HG03097 (cell line): Measurements from ENCODE around the gene TMEM225B.
"Not testable (repeated sequence)": the region's sequence is repeated elsewhere in the genome, so short reads cannot be mapped to it uniquely, and the experiment has no call there.

Experiments used
- ATAC-seq: cut with Tn5 transposase; IDR thresholded peaks from one replicate; pipeline ENCODE4 v1.9.1; 2021; ENCODE audit not compliant: unreplicated experiment, low FRiP score

Gene TMEM225B

DNA sequence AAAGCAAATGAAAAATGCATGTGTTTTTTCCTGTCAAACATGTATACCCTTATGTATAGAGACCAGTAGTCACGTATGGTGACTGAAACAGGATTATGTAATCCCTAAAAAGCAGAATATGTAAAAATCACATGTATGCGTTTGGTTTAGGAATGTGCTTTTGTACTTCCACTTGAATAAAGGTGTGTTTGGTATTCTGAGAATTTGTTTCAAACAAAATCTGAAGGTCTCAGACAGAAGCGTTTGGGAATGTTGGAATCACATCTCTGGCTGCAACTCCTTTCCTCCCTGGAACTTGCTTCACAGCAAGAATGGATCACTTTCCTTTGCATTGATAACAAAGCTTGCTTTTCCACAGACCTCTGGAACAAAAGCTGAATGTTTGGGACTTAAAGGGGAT, 21.8 kb upstream of the TMEM225B start:
- ATAC-seq, result no peak

DNA sequence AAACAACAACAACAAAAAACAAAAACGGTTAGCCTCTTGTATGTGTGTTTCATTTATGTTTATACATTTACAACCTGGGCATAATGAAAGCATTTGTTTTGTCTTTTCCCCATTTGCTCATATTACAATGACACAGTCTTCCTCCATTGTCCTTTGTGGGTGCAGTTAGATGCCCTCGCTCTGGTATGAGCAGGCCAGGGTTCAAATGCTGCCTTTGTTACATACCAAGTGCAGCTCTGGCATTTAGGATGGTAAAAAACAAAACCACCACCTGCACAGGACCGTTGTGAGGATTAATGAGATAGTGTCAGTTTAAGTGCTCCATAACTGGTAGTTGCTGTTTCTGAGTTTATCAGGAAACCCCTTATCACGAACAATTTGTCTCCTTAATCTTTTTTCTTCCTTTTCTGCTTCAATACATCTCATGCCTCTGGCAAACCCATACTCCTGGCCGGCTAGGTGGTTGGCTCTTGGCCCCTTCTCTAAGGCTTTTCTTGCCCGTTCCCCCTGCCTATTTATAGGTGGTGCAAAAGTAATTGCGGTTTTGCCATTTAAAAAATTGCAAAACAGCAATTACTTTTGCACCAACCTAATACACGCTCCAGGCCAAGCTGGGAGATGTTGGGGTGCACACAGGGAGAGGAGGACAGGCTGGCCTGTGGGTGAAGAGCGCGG, 18.6 kb upstream of the TMEM225B start:
- no peak for ATAC-seq

DNA sequence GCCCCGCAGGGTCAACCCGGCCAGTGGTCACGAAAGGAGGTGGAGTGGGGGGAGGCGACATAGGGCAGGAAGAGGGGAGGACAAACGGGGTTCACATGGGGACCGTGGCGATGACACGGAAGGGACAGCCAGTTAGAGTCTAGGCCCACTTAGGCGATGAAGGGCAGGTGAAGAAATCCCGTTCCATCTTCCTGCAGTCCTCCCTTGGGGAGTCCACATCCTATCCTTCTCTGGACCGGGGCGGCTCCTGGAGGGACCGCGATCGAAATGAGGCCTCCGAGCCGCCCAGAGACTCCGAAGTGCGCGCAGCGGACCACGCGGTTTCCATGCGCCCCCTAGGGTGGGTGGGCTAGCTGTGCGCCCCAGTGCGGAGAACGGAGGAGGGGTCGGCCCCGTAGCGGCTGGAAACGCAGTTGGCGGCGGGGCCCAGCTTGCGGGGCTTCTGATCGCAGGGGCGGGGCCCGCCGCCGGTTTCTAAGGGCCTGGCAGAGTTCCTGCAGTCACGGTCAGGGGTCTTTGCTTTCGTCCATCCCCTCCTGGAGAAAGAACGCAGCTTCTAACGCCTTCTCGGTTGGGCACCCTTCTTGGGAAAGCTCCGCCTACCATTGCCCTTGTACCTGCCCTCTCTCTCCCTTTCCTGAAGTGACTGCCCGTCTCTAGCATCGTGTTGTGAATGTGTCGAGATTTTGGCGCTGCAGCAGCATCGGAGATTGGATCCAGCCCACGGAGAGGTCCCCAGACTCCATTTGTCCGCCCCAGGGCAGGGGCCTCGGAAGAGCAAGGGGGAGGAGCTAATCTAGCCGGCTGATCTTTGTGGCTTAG, 17.9 kb upstream of the TMEM225B start:
- no peak for ATAC-seq

DNA sequence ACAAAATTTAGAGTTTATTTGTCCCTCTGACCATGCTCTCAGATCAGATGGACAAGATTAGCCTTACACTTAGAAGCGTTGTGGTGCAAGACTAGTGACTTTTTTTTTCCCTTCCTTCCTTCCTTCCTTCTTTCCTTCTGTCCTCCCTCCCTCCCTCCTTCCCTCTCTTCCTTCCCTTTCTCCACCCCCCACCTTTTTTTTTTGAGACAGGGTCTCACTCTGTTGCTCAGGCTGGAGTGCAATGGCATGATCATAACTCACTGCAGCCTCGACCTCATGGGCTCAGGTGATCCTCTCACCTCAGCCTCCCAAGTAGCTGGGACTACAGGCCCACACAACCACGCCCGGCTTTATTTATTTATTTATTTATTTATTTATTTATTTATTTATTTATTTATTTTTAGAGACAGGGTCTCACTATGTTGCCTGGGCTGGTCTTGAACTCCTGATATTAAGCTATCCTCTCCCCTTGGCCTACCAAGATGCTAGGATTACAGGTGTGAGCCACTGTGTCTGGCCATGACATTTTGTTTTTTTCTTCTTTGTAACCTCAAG, 17.2 kb upstream of the TMEM225B start:
- ATAC-seq, result not testable (repeated sequence)

DNA sequence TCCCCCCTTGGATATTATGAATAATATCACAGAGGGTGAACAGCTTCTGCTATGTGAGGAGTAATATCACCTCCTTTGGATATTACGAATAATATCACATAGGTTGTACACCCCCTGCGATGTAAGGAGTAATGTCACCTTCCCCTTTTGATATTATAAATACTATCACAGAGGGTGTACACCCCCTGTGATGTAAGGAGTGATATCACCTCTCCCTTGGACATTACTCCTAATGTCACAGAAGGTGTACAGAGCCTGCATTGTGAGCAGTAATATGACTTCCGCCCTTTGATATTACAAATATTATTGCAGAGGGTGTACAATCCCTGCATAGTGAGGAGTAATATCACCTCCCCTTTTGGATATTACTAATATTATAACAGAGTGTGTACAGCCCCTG, 9.2 kb upstream of the TMEM225B start:
- no peak for ATAC-seq

DNA sequence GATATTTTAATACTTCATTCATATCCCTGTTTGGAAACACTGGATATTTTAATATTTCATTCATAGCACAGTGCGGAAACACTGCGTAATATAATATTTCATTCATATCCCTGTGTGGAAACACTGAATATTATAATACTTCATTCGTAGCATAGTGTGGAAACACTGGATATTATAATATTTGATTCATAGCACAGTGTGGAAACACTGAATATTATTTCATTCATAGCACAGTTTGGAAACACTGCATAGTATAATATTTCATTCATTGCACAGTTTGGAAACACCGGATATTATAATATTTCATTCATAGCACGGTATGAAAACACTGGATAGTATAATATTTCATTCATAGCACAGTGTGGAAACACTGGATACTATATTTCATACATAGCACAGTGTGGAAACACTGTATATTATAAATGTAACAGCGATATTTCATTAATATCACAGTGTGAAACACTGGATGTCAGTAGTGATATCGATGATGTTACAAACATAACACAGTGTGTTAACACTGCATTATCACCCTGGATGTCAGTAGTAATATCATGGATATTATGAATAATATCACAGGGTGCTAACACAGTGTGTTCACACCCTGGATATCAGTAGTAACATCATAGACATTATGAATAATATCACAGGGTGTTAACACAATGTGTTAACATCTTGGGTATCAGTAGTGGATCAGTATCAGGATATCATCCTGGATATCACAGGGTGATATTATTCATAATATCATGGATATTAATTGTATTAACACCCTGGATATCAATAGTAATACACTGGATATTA, 2.9 kb upstream of the TMEM225B start:
- no peak for ATAC-seq

DNA sequence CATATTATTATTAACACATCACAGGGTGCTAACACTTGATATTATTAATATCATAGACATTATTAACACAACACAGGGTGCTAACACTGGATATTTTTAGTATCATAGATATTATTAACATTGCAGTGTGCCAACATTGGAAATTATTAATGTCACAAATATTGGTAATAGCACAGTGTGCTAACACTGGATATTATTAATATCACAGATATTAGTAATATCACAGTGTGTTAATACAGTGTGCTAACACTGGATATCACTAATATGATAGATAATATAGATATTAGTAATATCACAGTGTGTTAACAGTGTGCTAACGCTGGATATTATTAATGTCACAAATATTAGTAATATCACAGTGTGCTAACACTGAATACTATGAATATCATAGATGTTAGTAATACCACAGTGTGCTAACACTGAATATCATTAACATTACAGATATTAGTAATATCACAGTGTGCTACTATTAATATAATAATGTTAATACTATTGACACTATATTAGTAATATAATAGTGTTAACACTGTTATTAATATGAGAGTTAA, 1.6 kb upstream of the TMEM225B start:
- ATAC-seq, result no peak

DNA sequence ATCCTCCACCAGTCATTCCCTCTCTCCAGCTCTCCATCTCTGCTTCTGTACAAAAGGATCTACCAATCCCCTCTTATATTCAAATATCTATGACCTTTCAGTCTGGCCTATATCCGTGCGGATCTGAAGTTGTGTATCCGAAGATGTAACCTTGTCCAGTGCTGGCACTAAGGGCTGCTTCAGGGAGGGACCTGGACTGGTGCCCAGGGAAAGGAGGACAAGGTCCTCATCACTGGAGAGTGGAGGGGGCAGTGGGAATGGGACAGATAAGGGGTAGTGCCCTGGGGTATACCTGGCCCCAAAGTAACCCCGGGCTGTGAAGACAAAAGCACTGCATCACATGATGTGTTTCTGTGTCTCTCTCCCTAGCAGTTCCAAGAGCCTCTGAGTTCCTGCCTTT, 1.8 kb downstream of the TMEM225B start:
- no peak for ATAC-seq

DNA sequence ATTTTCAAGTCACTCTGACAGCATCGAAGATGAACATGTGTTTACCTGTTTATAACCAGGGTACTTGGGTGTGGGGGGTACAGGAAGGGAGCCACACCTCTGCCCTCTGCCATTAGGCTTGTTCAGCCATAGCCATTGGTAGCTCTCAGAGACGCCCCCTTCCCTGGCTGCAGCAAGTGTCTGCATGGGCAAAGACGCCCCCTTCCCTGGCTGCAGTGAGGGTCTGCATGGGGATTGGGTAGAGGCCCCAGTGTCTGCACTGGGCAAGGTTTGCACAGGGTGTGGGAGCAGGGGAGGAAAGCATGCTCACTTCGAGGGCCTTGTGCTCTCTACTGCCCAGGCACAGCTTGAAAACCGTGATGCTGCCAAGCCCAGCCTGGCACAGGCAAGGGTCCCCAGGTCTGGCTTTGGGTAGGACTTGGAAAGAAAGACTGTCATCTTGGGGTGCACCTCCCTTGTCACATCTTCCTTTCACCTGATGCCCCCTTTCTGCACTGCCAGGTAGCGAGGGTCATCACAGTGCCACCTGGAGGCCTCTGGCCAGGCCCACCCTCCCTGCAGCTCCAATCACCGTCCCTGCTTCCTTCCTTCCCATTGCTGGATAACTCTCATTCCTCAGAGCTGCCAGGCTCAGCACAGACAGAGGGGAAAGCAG, 3.7 kb downstream of the TMEM225B start:
- no peak for ATAC-seq

DNA sequence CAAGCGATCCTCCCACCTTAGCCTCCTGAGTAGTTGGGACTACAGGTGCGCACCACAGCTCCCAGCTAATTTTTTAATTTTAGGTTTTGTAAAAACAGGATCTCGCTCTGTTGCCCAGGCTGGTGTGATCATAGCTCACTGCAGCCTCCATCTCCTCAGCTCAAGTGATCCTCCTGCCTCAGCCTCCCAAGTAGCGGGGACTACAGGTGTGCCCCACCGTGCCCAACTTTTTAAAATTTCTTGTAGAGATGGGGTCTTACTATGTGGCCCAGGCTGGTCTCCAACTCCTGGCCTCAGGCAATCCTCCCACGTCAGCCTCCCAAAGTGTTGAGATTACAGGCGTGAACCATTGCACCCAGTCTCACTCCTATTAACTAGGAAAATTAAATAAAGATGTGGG, 7.5 kb downstream of the TMEM225B start:
- ATAC-seq, result no peak

DNA sequence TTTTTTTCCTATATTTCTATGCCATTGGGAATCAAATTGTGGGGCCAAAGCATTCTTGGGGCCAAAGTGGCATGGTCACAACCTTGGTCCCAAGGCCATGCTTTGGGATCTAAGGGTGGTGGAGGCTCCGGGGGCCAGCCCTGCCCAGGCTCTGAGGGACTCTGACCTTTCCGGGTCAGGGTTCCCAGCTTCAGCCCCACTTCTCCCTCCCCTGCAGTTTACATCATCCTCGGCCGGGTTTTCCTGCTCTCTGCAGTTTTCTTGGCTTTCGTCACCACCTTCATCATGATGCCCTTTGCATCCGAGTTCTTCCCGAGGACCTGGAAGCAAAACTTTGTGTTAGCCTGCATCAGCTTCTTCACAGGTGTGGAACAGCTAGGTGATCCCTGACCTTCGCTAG, 8.5 kb downstream of the TMEM225B start:
- no peak for ATAC-seq

DNA sequence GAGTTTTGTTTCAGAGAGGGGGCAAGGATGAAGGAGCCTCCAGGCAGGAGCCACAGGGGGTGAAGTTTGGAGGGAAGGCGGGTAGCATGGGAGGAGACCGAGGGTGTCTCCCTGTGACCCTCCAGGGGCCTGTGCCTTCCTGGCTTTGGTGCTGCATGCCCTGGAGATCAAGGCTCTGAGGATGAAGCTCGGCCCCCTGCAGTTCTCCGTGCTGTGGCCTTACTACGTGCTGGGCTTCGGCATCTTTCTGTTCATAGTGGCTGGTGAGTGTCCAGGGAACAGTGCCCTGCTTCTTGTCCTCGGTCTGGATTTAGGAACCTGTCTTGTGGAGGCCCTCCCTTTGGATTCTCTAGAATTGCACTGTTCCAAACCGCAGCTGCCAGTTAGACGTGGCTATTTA, 9.5 kb downstream of the TMEM225B start:
- no peak for ATAC-seq

DNA sequence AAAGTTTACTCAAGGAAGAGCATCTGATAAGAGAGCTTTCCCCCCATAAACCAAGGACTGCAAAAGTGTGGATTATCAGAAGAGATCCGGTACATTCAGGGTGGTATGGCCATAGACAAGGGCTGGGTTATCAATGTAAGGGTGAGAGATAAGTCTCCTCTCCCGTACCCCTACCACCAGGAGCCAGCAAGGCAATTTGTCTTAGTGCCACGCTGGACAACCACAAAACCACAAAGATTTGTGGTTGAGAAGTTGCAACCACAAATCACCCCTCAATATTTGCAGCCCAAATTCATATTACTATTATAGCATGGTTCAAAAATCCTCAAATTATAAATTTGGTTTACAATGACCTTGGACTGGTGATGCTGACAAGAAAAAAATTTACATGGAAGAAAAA, 16.4 kb downstream of the TMEM225B start:
- no peak for ATAC-seq

DNA sequence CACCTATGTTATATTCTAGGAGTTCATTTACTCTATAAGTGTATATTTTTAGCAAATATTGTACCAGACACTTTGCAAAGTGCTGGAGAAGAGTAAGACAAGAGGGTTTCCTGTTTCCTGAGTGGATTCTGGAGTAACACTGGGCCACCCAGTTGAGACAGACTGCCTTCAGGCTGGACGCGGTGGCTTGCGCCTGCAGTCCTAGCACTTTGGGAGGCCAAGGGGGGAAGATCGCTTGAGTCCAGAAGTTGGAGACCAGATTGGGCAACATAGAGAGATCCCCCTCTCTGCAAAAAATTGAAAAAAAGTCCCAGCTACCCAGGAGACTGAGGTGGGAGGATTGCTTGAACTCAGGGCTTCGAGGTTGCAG, 17.9 kb downstream of the TMEM225B start:
- no peak for ATAC-seq

DNA sequence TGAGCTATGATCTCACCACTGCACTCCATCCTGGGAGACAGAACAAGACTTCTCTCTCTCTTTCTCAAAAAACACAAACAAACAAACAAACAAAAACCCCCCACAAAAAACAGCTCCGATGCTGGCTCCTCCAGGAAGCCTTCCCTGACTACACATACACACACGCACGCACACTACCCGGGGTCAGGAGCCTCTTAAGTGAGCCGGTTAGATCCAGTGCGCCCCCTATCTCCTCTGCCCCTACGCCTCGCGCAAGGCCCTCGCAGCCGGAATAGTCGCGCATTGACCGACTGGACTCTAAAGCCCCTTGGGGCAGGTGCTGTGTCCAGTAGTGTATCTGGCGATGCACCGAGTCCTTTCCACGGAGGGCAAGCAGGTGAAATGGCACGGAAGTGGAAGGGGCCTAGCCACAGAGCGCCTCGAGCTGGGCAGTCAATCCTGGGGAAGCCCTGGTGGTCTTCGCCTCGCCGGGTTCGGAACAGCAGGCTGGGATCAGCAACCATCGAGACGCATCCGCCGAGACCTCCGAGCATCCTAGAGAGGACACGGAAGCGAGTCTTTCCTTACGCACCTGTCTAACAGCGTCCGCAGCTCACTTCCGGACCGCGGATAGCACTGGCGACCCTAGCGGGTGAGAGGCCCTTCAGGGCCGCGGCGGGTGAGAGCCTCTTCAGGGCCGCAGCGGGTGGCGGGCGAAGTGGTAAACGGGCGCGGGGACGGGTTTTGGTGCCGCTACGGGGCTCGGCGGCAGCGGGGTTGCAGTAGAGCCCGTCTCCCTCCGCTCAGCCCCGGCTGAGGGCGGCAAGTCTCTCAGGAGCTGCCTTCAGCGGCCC, 18.5 kb downstream of the TMEM225B start, which contains the start of gene ZSCAN25:
Gene ZSCAN25 (plus strand): TSS at position 588 of the 833 bp plus-strand sequence. CDS start 2,661 bp downstream, outside the sequence.
- peak; percentile 89 for ATAC-seq

DNA sequence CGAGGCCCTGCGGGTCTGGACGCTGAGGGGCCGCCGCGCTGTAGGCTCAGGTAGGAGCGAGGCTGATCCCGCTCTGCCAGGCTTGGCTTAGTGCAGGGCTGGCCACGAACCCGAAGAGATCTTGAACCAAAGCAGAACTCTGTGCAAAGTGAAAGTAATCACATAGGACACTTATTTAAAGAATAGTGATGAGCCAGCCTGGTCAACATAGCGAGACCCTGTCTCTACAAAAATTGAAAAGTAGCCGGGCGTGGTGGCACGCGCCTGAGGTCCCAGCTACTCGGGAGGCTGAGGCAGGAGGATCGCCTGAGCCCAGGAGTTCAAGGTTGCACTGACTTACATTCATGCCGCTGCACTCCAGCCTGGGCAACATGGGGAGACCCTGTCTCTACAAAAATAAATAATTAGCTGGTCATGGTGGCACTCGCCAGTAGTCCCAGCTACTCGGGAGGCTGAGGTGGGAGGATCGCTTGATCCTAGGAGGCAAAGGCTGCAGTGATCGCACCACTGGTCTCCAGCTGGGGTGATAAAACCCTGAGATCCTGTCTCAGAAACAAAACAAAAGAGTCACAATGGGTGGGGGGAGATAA, 19.2 kb downstream of the TMEM225B start:
- no peak for ATAC-seq

DNA sequence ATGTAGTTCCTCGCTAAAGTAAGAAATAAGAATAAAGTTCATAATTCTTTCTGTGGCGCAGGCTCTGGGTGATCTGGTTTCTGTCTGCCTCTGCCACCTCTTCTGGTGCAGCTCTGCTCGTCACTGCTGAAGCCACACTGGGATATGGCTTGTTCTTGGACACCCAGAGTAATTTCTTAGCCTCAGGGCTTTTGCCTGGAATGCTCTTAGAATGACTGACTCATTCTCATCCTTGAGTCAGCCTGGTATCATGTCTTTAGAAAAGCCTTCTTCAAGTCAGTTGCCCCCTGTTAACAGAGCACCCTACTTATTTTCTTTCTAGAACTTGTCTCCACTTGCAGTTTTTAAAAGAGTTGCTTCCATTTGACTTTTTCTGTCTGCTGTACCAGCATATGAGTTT, 20.7 kb downstream of the TMEM225B start:
- ATAC-seq, result no peak

DNA sequence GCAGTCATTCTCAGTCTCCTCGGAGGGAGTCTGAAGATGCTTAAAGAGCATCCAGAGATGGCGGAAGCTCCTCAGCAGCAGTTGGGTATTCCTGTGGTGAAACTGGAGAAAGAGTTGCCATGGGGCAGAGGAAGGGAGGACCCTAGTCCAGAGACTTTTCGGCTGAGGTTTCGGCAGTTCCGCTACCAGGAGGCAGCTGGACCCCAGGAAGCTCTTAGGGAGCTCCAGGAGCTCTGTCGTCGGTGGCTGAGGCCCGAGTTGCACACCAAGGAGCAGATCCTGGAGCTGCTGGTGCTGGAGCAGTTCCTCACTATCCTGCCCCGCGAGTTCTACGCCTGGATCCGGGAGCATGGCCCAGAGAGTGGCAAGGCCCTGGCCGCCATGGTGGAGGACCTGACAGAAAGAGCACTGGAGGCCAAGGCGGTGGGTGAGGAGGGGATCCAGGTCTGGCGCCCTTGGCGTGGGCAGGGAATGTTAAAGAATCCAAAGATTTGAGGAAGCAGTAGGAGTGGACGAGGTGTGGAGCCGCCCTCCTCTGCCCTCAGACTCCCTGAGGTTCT, 21.6 kb downstream of the TMEM225B start:
- no peak for ATAC-seq

DNA sequence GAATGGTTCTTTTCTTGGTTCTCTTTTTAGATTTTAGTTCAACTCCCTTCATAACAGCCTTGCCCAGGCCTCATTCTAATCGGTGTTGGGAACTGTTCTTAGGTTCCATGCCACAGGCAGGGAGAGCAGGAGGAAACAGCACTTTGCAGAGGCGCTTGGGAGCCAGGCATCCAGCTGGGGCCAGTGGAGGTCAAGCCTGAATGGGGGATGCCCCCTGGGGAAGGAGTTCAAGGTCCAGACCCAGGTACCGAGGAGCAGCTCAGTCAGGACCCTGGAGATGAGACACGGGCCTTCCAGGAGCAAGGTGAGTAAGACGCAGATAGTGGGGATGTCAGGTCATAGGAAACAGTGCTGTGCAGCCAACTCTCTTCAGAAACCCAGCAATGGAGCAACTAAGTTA, 23.2 kb downstream of the TMEM225B start:
- ATAC-seq, result no peak
